Stimulated activated CD8-positive, alpha-beta memory T cell treated with anti-CD3 and anti-CD28 coated beads, Interleukin-2, amount 100 ng/mL, for 1 hour (primary cell): ENCODE results near the gene UBA3.
A peak's percentile ranks its signal among the peaks of the same experiment; 100 is the strongest.

ENCODE experiments used
- DNase-seq, 2 donors: peaks; one replicate each; pipeline ENCODE4 v3.0.0-alpha.2; 2020; ENCODE audit warnings: low read depth in 2 of 2

The UBA3 gene

GRCh38 chr3:69066121-69066520, 14.0 kb downstream of the UBA3 start:
- no peak for DNase-seq

GRCh38 chr3:69065318-69065964, 14.7 kb downstream of the UBA3 start:
- no peak for DNase-seq

- no peak for DNase-seq
Observed at GRCh38 chr3:69063636-69064035, 16.5 kb downstream of the UBA3 start.

- DNase-seq: no peak
Observed at GRCh38 chr3:69059688-69060087, 20.5 kb downstream of the UBA3 start.

GRCh38 chr3:69058947-69059224, 21.3 kb downstream of the UBA3 start:
- no peak for DNase-seq

GRCh38 chr3:69058180-69058946, 21.8 kb downstream of the UBA3 start:
- no peak for DNase-seq

- DNase-seq: no peak
Observed at GRCh38 chr3:69052472-69052898, 27.7 kb downstream of the UBA3 start.

- DNase-seq: peak; percentile 95 to 97
Observed at GRCh38 chr3:69051756-69052471, 28.3 kb downstream of the UBA3 start, which contains the start of gene TMF1. Gene TMF1 (minus strand): TSS chr3:69052333. CDS start chr3:69052086, 247 bp downstream.

- no peak for DNase-seq
Observed at GRCh38 chr3:69048990-69049389, 31.2 kb downstream of the UBA3 start.

- DNase-seq: no peak
Observed at GRCh38 chr3:69044608-69045007, 35.6 kb downstream of the UBA3 start.

GRCh38 chr3:69033470-69033869, 46.7 kb downstream of the UBA3 start:
- DNase-seq: no peak

- no peak for DNase-seq
Observed at GRCh38 chr3:69032737-69033136, 47.4 kb downstream of the UBA3 start.

- DNase-seq: no peak
Observed at GRCh38 chr3:69032142-69032541, 48.0 kb downstream of the UBA3 start.

- DNase-seq: no peak
Observed at GRCh38 chr3:69031635-69032034, 48.5 kb downstream of the UBA3 start.

GRCh38 chr3:69020857-69021256, 59.3 kb downstream of the UBA3 start:
- no peak for DNase-seq

- DNase-seq: no peak
Observed at GRCh38 chr3:69020424-69020823, 59.7 kb downstream of the UBA3 start.

GRCh38 chr3:69016901-69017300, 63.3 kb downstream of the UBA3 start:
- no peak for DNase-seq

GRCh38 chr3:69016102-69016501, 64.1 kb downstream of the UBA3 start:
- DNase-seq: no peak

- no peak for DNase-seq
Observed at GRCh38 chr3:69014022-69014580, 66.1 kb downstream of the UBA3 start.

- DNase-seq: peak; percentile 46 to 68
Observed at GRCh38 chr3:69013253-69014021, 66.7 kb downstream of the UBA3 start, which contains the start of gene EOGT. Gene EOGT (minus strand): TSS chr3:69013684. CDS start chr3:69009846, 3,838 bp downstream.

- no peak for DNase-seq
Observed at GRCh38 chr3:69012800-69013252, 67.3 kb downstream of the UBA3 start.
